HG03432 (cell line): Measurements from ENCODE around the gene GRIN2A.

Source experiments
- ATAC-seq: cut with Tn5 transposase; IDR thresholded peaks from one replicate; pipeline ENCODE4 v1.9.1; 2021; ENCODE audit warnings: mild to moderate bottlenecking, moderate library complexity; ENCODE audit not compliant: unreplicated experiment

GRIN2A gene

DNA sequence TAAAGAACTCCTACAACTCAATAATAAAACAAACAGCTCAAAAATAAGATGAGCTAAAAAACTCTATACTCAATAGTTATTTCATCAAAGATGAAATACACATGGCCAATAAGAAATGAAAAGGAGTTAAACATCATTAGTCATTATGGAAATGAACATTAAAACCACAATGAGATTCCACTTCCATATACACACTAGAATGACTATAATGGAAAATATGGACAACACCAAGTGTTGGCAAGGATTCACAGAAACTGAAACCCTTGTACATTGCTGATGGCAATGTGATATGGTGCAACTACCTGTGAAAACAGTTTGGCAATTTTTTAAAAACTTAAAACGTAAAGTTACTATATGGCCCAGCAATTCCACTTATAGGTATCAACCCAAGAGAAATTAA, 91.4 kb downstream of the GRIN2A start:
- ATAC-seq, result no peak

DNA sequence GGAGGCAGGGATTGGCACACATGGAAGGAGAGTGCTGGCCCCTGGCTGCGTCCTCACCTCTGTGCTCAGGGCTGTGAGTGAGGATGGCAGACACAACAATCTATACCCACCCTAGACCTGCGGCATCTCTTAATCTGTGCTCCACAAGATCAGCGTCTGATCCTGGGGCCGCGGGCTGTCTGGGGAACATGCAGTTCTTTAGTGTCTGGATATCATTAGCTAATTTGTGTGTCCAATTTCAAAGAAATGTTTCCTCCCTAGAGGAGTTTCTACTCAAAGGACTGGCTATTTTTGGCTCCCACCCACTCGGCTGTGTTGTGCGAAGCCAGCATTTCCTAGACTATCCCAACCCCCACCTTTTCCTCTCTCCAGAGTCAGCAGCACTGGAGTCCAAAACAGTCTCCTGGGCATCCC, 93.8 kb downstream of the GRIN2A start:
- no peak for ATAC-seq

DNA sequence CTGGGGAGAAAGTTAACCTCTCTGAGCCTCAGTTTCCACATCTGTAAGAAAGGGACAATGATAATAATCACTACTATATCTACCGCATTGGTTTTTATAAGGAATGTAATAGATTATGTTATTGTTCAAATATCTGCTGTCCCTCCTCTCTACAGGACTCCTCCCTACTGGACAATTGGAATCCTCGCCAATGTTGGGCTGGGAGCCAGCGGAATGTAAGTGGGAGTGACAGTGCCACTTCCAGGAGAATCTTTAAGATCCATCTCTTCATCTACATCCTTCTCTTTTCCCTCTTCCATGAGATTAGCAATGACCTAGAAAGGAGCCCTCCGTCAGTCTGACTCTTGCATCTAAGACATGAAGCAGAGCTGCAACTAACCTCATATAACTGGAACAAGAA, 95.1 kb downstream of the GRIN2A start:
- no peak for ATAC-seq

DNA sequence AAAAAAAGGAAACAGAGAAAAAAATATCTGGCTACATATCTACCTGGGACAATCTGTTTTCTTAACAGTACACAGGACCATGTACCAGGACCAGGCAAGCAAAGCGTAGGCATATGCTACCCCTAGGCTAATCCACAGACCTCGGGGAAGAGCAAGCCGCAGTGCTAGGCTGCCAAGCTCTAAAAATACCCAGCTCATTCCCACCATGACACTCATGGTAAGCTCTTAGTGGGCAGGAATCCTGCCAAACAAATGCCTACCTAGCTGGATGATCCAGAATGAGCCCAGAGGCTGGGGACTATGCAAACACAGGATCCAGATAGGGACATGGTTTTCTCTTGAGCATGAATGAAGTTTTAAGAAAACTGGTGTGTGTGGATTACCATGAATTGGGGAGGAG, 95.6 kb downstream of the GRIN2A start:
- no peak for ATAC-seq

DNA sequence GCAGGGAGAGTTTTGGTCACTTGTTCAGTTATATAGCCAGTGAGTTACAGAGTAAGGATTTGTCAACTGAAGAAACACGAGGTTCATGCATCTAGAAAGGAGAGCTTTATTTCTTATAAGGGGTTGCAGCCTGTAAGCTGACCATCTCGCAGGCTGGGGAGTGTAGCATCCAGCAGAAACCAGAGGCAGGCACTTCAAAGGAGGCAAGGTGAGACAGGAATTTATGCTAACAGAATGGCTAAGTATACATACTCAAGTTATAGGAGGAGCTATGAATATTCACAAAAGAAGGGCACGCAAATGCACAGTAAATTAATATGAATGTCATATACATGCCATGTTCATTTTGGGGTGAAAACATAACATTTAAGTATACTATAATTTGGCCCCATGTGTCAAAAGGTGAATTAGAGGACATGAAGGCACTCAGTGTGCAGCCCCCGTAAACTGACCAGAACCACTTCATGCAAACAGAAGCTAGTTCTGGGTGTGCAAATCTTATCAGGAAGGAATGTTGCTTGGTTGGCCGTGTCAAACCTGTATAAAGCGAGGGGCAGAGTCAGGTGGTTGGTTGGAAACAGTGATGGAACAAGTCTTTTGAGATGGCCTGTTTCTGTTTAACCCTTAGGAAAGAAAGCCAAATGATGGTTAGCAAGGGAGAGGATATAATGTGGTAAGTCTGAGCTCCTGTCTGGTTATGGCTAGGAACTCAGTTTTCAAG, 97.0 kb downstream of the GRIN2A start:
- ATAC-seq, result no peak

DNA sequence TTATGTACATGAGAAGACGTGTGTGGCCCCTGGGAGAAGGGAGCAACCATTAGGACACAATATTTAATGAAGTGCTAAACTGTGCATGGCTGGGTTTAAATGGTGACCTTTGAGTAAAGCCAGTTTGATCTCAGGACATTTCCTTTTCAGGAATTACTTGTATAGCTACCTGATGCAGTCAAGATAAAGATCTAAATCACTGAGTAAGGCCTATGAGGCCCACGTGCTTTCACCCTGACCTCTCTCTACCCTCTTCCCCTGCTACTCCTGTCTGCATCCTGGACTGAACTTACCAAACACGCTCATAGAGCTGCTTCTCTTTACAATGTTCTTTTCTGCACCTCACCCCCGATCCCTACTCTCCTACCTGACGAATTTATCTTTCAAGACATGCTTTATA, 98.9 kb downstream of the GRIN2A start:
- ATAC-seq, result no peak

DNA sequence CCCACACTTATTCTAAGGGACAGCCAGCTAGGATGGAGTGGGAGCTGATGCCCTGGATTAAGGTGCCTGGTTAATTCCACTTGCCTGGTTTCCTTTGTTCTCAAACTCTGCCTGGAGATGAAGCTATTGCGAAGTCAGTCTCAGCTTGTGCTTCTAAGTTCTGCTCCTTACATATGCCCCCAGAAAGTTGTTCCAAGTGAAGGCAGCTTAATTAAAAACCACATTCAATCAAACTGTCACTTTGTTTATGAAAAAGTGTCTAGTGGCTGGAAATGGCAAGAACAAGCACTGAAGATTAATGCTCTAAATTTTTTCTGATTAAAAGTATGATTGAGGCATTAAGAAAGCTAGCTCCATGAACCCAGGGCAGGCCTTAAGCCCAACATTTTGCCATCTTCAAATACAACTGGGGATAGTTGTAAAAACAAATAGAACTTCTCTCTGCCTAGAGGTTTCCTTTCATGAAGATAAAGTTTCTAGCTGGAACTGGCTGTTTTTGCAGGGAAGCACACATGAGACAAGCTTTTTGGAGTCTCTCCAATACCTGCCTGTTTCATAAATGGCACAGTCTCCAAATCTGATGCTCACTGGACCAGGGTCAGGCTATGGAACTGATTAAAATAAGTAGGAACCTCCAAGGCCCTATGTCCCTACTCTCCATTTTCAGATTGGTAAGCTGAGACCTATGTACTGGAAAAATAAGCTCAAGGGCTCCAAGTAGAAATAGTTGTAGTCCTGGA, 100.9 kb downstream of the GRIN2A start:
- no peak for ATAC-seq

DNA sequence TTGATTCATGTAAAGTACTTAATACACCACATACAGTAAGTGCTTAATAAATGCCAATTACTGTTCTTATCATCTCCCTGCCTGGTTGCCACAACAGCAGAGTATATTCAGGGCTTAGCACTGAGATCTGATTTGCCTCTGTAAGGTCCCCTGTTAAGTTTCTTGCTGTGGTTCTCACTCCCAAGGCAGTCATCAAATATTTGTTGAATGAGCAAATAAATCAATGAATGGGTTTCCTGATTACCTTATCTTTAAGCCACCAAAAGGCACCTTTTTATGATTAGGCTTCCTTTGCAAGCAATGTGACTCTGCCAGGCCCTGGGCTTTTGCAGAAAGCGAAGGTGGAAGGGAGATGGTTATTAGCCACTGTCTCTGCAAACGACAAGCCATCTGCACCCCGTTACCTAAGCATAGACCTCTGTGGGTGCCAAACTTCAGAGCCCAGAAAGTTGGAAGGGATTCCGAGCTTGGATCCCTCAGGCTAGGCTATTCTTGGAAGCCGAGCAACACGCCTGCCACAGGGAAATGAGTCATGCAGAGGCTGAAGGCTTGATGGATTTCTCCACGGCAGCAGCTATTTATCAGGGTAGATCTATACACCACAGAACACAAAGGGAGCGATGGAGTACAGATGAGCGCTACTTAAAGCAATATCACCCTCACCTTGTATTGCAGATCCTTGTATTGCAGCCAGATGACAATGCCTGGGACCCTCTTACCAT, 102.0 kb downstream of the GRIN2A start:
- ATAC-seq, result no peak

DNA sequence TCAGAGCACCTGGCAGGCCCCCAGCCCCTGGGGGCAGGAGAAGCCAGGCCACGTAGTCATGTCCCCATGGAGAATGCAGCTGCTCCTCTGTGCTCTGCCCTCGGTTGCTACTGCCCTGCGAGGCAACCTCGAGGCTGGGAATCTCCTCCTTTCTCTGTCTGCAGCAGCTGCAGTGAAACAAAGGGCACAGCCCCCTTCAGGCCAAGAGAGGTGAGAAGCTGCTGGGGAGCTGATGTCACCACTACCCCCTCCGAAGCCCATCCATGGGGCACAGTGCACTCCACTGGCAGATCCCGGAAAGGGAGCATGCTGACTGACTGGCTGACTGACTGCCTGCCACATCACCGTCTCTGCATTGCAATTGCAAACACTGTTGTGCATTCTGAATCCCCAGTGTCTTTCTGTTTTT, 103.7 kb downstream of the GRIN2A start:
- ATAC-seq, result no peak

DNA sequence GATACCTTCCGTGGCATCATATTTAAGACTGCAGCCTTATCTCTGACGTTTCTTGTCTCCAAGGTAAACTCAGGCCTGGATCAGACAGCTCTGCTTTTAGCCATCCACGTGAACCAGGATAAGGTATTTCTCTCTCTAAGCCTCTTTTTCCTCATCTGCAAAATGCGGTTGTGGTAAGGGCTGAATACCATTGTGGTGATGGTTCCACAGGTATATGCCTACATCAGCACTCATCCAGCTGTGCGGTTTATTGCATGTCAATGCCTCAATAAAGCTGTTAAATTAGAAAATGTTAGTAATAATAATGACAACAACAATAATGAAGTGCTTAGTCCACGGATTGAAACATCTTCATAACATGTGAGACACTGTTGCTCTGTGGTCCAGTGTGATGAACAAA, 104.4 kb downstream of the GRIN2A start:
- no peak for ATAC-seq

DNA sequence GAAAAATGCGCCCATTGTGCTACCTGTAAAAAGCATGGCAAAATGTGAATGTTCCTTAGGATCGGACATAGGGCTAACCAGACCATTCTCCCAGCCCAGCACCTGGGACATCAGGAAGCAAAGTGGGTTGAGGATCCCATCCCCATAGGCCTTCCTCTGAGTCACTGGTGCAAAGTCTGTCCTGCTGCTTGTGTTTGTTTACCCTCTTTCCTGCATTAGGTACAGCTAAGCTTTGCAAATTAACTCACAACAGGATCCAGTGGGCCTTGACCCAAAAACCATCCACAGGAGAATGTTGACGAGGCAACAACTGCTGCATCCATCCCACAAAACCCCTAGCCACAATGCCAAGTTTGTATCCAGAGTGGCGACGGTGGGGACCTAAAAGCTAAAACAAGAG, 106.2 kb downstream of the GRIN2A start:
- ATAC-seq, result no peak

DNA sequence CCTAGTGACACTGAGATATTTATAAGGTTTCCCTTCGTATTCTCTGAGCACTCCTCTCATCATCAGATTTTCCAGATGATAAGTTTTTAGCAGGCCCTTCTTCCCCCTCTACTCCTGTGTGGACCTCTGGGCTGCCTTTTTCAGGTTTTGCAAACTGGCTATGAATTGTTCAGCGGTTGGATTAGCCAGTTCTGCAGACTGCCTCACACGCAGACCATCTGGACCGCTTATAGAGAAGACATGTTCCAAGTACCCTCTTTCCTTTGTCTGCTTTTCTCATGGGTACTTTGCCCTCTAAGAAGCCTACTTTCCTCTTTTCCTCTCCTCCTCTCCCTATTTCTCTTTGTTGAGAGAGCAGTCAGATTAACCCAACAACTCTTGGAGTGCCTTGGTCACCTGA, 111.6 kb downstream of the GRIN2A start:
- no peak for ATAC-seq

DNA sequence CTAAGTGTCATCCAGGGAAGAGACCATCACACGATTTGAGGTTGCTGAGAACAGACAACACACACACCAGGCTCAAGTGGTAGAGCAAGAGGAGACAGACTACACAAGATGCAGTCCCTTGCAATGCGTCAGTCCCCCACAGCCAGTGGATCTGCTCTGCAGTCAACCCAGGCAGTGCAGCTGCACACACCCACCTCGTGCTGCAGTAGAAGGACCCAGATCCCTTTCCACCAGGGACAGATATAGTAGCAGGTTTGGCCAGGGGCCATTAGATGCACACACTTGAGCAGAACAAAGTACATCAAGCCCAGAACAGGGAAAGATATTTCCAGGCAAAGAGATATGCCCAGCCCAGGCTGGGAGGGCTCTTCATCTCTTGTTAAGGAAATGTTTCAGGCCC, 112.9 kb downstream of the GRIN2A start:
- no peak for ATAC-seq

DNA sequence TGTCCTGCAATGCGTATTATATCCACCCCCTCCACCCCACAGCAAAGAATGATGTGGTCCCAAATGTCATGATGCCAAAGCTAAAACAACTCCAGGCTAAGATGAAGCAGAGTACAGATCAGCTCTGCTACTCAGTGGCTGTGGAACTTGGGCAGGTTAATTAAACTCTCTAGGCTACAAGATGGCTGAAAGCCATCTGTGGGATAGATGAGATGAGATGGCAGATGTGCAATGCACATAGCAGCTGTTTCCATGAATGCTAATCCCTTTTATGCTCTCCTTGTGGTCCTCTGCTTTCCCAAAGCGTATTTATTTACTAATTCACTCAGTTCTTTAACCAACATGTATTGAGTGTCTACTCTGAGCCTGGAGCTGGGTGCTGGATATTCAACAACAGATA, 114.4 kb downstream of the GRIN2A start:
- no peak for ATAC-seq

DNA sequence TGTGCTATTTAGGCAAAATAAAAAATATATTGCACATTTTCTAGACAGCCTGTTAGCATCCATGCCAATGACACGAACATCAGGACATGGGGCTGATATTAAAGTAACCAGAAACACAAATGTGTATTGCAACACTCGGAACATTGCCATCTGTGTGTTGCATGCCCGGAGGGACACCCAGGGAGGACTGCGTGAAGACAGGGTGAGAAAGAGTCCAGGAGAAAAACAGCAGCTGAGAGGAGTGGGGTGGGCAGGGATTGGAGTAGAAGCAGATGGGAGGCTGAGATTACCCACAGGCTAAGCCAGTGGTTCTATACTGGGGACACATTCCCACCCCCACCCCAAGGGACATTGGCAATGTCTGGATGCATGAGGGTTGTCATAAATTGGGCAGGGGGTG, 114.8 kb downstream of the GRIN2A start:
- ATAC-seq, result no peak

DNA sequence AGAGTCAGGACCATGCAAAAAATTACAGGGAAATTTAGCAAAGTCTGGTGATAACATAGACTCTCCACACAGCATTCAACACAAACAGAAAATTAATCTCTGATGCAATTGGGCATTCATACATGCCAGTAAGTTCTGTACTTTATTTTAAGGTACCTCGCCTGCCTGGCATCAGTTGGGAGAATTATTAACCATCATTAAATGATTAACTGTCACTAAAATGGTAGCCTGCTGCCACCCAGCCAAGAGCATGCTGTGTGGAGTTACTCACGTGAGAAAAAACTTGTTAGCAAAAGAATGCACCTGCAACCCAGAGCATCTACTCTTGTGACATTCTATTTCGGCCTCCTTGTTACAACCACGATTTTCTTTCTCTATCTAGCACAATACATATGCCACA, 117.2 kb downstream of the GRIN2A start:
- ATAC-seq, result no peak

DNA sequence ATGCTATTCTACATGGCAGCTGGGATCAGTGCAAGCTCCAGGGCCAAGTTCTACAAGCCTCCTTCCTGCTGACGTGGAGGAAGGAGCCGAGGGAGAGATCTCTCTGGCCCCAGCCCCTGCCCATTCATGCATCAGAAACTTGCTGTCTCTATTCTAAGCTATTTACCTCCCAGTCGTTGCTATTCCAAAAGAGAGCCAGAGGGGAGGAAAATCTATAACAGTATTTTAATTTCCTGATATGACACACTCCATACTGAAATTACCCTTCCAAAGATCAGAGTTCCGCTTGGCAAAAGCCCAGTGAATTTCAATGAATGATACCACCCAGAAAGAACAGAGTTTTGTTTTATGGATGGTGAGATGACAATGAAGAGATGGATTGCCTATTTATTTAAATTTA, 133.4 kb downstream of the GRIN2A start:
- no peak for ATAC-seq

DNA sequence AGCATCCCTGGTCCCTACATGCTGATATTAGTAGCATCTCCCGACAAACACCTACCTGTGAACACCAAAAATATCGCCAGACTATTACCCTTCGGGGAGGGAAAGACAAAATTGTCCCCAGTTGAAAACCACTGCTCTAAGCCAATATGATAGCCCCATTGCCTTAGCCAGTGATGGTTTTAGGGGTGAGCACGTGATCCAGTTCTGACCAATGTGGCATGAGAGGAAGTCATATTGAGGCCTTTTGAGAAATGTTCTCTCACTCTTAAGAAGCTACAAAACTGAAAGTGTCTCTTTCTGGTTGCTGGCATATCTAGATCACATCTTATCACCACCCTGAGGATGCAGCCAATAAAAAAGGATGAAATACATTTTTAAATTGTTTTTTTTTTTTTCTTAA, 136.3 kb downstream of the GRIN2A start:
- no peak for ATAC-seq

DNA sequence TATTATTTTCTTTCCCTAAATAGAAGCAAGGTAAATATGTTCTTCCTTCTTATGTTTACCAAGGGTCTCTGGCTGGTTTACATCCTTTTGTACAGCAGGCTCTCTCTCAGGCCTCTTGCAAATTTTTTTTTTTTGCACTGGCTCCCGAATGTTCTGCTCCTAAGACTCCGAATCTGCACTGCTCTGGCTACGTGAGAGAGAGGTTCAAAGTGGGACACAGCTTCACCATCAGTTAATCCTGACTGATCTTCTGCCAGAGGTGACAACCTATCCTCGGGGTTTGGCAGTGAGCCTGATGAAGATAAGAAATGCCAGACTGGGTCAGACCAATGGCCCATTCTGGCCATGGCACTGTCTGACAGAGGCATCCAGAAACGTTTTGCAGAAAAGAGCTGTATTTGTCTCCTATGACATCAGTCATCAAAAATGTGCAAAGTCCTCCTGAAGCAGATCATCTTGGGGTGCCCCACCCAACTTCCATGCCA, 136.9 kb downstream of the GRIN2A start:
- no peak for ATAC-seq

DNA sequence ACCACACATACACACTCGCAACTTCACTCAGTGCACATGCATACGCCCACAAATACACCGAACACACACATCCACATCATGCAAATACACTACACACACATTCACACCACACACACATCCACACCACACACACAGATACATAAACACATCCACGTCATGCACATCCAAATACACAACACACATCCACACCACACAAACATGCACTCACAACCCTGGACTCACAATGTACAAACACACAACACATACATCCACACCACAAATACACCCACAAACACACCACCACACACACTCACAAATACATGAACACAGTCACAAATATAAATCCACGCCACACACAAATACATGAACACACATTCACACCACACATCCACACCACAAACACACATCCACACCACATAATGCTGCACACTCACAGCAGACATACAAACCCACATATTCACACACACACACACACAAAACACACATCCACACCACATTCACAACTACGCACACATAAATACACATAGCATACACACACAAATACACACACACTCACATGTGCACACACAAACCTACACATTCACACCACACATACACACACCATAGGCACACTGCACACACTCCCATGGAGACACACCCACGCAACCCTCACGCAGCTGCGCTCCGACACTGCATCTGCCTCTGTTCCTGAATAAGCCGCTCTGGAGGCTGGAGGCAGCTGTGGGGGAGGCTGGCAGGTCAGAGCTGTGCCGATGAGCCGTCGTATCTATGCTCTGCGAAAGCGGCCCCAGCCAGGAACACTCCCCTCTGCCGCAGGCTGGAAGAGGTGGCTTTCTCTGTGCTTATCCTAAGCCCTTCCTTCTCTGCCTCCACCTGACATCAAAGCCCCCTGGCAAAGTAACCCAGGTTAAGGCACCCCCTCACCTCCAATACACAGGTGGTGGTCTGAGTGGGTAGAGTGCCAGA, 141.8 kb downstream of the GRIN2A start:
- no peak for ATAC-seq
